ENCODE data around the gene RPL3.

RPL3 gene

GRCh38 chr22:39316440-39317083 is 2.9 kb downstream of the RPL3 start:
- DNase-seq, result peak; percentile 34

- DNase-seq, result no peak
Measured at GRCh38 chr22:39315389-39315788, 4.0 kb downstream of the RPL3 start.

GRCh38 chr22:39314251-39314971 is 5.0 kb downstream of the RPL3 start:
- DNase-seq, result no peak

GRCh38 chr22:39313258-39314001 is 6.0 kb downstream of the RPL3 start:
- DNase-seq, result no peak

GRCh38 chr22:39312410-39312809 is 7.0 kb downstream of the RPL3 start:
- DNase-seq, result no peak

- DNase-seq, result no peak
Measured at GRCh38 chr22:39311592-39312400, 7.6 kb downstream of the RPL3 start.

- DNase-seq, result no peak
Measured at GRCh38 chr22:39309881-39310714, 9.3 kb downstream of the RPL3 start.

- no peak for DNase-seq
Measured at GRCh38 chr22:39309364-39309861, 10.0 kb downstream of the RPL3 start.

GRCh38 chr22:39308614-39309363 is 10.6 kb downstream of the RPL3 start:
- DNase-seq, result no peak

GRCh38 chr22:39306456-39307361 is 12.7 kb downstream of the RPL3 start:
- DNase-seq, result peak; percentile 30

- no peak for DNase-seq
Measured at GRCh38 chr22:39303892-39304671, 15.3 kb downstream of the RPL3 start.

- DNase-seq, result no peak
Measured at GRCh38 chr22:39303358-39303757, 16.1 kb downstream of the RPL3 start.

- no peak for DNase-seq
Measured at GRCh38 chr22:39302431-39302960, 16.9 kb downstream of the RPL3 start.

- no peak for DNase-seq
Measured at GRCh38 chr22:39301926-39302325, 17.5 kb downstream of the RPL3 start.

GRCh38 chr22:39301108-39301507 is 18.3 kb downstream of the RPL3 start:
- no peak for DNase-seq

- DNase-seq, result no peak
Measured at GRCh38 chr22:39300186-39300830, 19.1 kb downstream of the RPL3 start.

- DNase-seq, result peak; percentile 8
Measured at GRCh38 chr22:39299829-39300178, 19.6 kb downstream of the RPL3 start.

GRCh38 chr22:39298241-39298987 is 21.0 kb downstream of the RPL3 start:
- no peak for DNase-seq
